Gastroesophageal sphincter (tissue), 3 donors: ENCODE results near the gene SSB.

Source experiments
- CTCF ChIP-seq, 4 experiments: fragments of 200-600 bp in 2 of 4; fragments of 450-650 bp in 2 of 4; sonication (generic) in 1 of 4; IDR thresholded peaks; one replicate each; pipeline ENCODE4 v1.5.1; 2017 to 2019; ENCODE audit warnings: antibody characterized with exemption in 4 of 4, mild to moderate bottlenecking in 2 of 4, moderate library complexity in 2 of 4
- EP300 ChIP-seq: sonication (generic); formaldehyde crosslinking; IDR thresholded peaks from one replicate; pipeline ENCODE4 v1.6.1; 2017; ENCODE audit warnings: antibody characterized with exemption, mild to moderate bottlenecking
- POLR2A ChIP-seq, 2 donors: fragments of 450-650 bp; IDR thresholded peaks; one replicate each; pipeline ENCODE4 v1.6.1; 2017; ENCODE audit warnings: antibody characterized with exemption in 2 of 2, mild to moderate bottlenecking in 2 of 2, moderate library complexity in 1 of 2
- POLR2AphosphoS5 ChIP-seq: sonication (generic); formaldehyde crosslinking; IDR thresholded peaks from one replicate; pipeline ENCODE4 v1.6.1; 2017; ENCODE audit warnings: antibody characterized with exemption

DNA sequence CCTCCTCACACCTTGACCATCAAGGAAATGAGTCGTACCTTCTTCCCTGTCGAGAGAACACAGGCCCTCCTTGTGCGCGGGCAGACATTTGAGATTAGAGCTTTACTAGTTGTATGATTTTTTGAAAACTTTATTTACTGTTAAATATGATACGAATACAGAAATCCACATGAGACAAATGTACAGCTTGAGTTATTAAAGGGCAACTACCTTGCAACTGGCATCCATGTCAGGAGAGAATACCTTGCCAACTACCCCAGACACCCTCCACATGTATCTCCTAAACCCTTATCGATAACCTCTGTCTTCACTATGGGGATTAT is 36.7 kb upstream of the SSB start:
- TF ChIP-seq CTCF (IDR thresholded peaks at IDR 0.05) = no peak
- TF ChIP-seq POLR2AphosphoS5 = no peak
- TF ChIP-seq POLR2A (IDR thresholded peaks at IDR 0.05) = no peak
- no peak for TF ChIP-seq EP300
